ENCODE data around the gene IST1. TPM values are rescaled to one million over a fixed set of nuclear protein-coding genes. Genes with fewer than 3 reads are reported as not detected.
"Not testable (repeated sequence)": the region's sequence is repeated elsewhere in the genome, so short reads cannot be mapped to it uniquely, and the experiment has no call there.

Gene IST1
- total RNA-seq, 2 donors from 2014 or later = 140 to 150 TPM

DNA sequence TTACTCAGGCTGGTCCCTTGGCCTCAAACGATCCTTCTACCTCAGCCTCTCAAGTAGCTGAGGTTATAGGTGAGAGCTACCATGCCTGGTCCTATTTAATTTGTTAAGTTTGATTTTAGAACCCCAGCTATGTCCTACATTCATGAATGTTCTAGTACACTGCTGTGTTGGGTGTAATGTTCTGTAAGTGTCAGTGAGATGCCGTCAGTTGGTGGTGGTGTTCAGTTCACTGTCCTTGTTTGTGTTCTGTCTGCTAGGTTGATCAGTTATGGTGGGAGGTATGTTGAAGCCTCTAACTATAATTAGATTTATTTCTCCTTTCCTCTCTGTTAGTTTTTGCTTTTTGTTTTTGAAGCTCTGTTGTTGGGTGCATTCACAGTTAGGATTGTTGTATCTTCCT lies 8.3 kb downstream of the IST1 start:
- H3K9me3 ChIP-seq = no peaks in the 10 kb centered on the region
- H3K27ac ChIP-seq = peak overlapping the region; percentile 60 to 66
- no peaks in the 10 kb centered on the region for H3K36me3 ChIP-seq
- no peak overlapping the region for H3K4me3 ChIP-seq
- TF ChIP-seq, protein P1, sequence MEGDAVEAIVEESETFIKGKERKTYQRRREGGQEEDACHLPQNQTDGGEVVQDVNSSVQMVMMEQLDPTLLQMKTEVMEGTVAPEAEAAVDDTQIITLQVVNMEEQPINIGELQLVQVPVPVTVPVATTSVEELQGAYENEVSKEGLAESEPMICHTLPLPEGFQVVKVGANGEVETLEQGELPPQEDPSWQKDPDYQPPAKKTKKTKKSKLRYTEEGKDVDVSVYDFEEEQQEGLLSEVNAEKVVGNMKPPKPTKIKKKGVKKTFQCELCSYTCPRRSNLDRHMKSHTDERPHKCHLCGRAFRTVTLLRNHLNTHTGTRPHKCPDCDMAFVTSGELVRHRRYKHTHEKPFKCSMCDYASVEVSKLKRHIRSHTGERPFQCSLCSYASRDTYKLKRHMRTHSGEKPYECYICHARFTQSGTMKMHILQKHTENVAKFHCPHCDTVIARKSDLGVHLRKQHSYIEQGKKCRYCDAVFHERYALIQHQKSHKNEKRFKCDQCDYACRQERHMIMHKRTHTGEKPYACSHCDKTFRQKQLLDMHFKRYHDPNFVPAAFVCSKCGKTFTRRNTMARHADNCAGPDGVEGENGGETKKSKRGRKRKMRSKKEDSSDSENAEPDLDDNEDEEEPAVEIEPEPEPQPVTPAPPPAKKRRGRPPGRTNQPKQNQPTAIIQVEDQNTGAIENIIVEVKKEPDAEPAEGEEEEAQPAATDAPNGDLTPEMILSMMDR (IDR thresholded peaks at IDR 0.05) = no peak
- no peak for DNase-seq (ENCODE audit: low spot score)
- peaks cover 0 to 66% of the 10 kb centered on the region in 2 donors for H3K4me1 ChIP-seq
- H3K27me3 ChIP-seq = no peaks in the 10 kb centered on the region

DNA sequence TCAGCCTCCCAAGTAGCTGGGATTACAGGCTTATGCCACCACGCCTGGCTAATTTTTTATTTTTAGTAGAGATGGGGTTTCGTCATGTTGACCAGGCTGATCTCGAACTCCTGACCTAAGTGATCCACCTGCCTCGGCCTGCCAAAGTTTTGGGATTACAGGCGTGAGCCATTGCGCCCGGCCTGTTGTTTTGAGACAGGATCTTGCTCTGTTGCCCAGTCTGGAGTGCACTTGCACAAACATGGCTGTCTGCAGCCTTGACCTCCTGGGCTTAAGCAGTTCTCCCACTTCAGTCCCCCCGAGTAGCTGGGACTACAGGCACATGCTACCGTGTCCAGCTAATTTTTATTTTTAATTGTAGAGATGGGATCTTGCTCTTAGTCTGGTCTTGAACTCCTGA lies 8.9 kb downstream of the IST1 start:
- TF ChIP-seq, protein P1 (IDR thresholded peaks at IDR 0.05) = no peak
- Histone ChIP-seq H3K4me3 (no peak overlapping the region), H3K4me1 (peaks cover 0 to 64% of the 10 kb centered on the region in 2 donors), H3K9me3 (no peaks in the 10 kb centered on the region), H3K27me3 (no peaks in the 10 kb centered on the region), H3K27ac (peak overlapping the region; percentile 60 to 66), H3K36me3 (no peaks in the 10 kb centered on the region)
- no peak for DNase-seq (ENCODE audit: low spot score)

DNA sequence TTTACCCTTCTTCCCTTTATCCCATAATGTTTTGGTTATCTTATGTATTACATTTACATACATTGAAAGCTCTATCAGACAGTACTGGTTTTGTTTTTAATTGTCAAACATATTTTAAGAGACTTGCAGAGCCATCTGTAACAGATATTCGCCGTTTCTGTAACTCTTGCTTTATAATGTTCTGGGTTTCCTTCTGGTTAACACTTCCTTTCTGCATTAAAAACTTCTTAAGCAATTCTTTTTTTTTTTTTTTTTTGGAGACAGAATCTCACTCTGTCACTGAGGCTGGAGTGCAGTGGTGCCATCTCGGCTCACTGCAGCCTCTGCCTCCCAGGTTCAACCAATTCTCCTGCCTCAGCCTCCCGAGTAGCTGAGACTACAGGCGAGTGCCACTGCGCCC lies 10.4 kb downstream of the IST1 start:
- not testable (repeated sequence) for H3K27ac ChIP-seq; H3K27me3 ChIP-seq; DNase-seq (ENCODE audit: low spot score); H3K9me3 ChIP-seq; H3K4me3 ChIP-seq; H3K36me3 ChIP-seq
- H3K4me1 ChIP-seq = peaks cover 0 to 65% of the 10 kb centered on the region in 2 donors

DNA sequence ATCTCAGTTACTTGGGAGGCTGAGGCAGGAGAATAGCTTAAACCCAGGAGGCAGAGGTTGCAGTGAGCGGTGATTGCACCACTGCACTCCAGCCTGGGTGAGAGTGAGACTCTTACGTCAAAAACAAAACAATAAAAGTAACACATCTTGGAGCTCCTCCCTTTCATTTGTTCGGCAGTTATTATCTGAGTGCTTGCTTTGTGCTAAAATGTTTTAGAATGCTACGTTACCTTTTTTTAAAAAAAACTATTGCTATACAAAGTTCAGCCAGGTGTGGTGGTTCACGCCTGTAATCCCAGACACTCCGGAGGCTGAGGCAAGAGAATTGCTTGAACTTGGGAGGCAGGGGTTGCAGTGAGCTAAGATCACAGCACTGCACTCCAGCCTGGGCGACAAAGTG lies 15.8 kb downstream of the IST1 start:
- Histone ChIP-seq H3K4me1 (peaks cover 0 to 71% of the 10 kb centered on the region in 2 donors), H3K9me3 (no peaks in the 10 kb centered on the region), H3K36me3 (peaks cover 7% of the 10 kb centered on the region), H3K4me3 (no peak overlapping the region), H3K27ac (no peak overlapping the region), H3K27me3 (no peaks in the 10 kb centered on the region)
- DNase-seq (ENCODE audit: low spot score) = no peak
- TF ChIP-seq, protein P1 (IDR thresholded peaks at IDR 0.05) = no peak

DNA sequence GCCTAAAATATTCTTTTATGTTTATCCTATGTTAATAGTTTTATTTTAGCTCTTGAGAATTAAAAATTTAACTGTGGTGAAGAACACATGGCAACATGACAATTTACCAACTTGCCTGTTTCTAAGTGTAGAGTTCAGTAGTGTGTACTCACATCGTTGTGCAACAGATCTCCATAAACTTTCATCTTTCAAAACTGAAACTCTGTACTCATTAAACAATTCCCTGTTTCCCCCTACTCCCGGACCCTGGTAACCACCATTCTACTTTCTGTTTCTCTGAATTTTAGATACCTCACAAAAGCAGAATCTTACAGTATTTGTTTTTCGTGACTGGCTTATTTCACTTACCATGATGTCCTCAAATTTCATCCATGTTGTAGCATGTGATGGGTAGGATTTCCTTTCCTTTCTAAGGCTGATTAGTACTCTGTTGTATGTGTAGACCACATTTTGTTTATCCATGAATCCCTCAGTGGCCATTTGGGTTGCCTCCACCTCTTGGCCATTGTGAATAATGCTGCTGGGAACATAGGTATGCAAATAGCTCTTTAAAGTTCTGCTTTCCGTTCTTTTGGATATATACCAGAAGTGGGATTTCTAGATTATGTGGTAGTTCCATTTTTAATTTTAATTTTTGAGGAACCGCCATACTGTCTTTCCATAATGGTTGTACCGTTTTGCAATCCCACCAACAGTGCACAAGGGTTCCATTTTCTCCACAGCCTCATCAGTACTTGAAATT lies 17.4 kb downstream of the IST1 start:
- no peak for DNase-seq (ENCODE audit: low spot score)

DNA sequence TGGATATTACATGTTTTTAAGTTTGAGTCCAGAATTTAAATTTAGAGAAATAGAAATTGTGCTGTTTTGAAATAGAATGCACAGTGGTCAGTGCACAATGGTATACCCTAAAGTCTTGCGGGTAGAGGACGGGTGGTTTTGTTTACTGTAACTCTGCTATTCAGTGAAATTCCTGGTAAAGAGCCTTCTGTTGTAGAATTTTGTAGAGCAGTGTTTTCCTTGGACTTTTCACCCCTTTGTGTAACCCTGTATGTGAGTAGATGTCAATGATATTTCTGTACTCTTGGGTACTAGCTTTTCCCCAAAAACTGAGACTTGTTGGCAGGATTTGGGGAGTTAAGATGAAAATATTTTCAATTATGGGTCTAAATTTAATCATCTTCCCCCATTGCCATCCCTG lies 19.5 kb downstream of the IST1 start:
- Histone ChIP-seq H3K4me3 (no peak overlapping the region), H3K9me3 (no peaks in the 10 kb centered on the region), H3K27me3 (no peaks in the 10 kb centered on the region), H3K4me1 (peaks cover 0 to 54% of the 10 kb centered on the region in 2 donors), H3K27ac (no peak overlapping the region), H3K36me3 (peaks cover 44% of the 10 kb centered on the region)
- TF ChIP-seq, protein P1 (IDR thresholded peaks at IDR 0.05) = no peak
- DNase-seq (ENCODE audit: low spot score) = no peak

More for the DNA sequence above, 17.4 kb downstream of the IST1 start:
- Histone ChIP-seq H3K27me3 (no peaks in the 10 kb centered on the region), H3K36me3 (peaks cover 23% of the 10 kb centered on the region), H3K4me1 (peaks cover 0 to 73% of the 10 kb centered on the region in 2 donors), H3K27ac (no peak overlapping the region), H3K9me3 (no peaks in the 10 kb centered on the region), H3K4me3 (no peak overlapping the region)
- TF ChIP-seq, protein P1 (IDR thresholded peaks at IDR 0.05) = no peak

Measured in right atrium auricular region (tissue), 2 donors.